ENCODE measurements around the gene GBP3.

DNA sequence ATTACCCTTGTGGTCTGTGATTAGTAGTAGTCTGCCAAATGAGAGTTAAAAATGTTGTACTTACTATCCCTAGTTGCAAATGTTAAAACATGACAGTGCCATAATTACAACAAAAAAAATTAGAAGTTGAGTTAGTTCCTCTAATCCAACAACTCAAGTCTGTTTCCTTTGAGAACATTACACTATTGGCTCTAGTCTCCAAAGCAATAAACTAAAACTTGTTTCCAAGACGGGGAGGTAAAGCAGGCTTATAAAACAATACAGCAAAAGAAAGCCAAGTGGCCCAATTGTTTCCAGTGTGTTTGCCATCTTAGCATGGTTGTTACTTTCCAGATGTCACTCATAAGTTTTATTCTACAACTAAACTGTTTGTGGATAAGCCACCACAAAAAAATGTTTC, 41.8 kb downstream of the GBP3 start:
- TF ChIP-seq, protein P1, sequence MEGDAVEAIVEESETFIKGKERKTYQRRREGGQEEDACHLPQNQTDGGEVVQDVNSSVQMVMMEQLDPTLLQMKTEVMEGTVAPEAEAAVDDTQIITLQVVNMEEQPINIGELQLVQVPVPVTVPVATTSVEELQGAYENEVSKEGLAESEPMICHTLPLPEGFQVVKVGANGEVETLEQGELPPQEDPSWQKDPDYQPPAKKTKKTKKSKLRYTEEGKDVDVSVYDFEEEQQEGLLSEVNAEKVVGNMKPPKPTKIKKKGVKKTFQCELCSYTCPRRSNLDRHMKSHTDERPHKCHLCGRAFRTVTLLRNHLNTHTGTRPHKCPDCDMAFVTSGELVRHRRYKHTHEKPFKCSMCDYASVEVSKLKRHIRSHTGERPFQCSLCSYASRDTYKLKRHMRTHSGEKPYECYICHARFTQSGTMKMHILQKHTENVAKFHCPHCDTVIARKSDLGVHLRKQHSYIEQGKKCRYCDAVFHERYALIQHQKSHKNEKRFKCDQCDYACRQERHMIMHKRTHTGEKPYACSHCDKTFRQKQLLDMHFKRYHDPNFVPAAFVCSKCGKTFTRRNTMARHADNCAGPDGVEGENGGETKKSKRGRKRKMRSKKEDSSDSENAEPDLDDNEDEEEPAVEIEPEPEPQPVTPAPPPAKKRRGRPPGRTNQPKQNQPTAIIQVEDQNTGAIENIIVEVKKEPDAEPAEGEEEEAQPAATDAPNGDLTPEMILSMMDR (conservative IDR thresholded peaks at IDR 0.05; ENCODE audit: low read length), result no peak
- no peak for TF ChIP-seq EZH2phosphoT487 (IDR thresholded peaks at IDR 0.05; ENCODE audit: borderline replicate concordance)
